ENCODE data around the gene KAZN.

DNA sequence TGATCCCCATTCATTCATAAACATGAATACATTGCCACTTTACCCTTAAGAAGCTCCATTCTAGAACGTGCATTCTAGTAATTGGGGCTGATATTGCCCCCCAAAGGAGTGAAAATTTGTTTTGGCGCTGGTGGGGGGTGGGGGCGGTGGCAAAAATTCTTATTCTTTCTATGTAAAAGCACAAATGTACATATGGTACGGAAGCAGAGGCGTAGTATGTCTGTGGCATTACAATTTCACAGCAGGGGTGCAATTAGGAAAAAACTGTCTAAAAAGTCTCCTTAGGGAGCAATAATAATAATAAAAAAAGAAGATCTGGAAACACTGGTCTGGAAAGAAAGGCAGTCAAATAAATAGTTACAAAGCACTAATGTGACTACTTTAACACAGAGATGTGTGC lies 514.7 kb downstream of the KAZN start:
- TF ChIP-seq CTCF (IDR thresholded peaks at IDR 0.05; ENCODE audit: low read length) (no peak), EZH2phosphoT487 (IDR thresholded peaks at IDR 0.05; ENCODE audit: low read length) (no peak)

Measured in MM.1S (cell line).